DMS114 treated with DMSO at 0.1 percent for 48 hours (cell line): ENCODE data around the gene GMEB1.
"Not testable (repeated sequence)": the region's sequence is repeated elsewhere in the genome, so short reads cannot be mapped to it uniquely, and the experiment has no call there.

ENCODE experiments used
- DNase-seq: peaks from one replicate; lab custom pipeline; 2025; ENCODE audit not compliant: unreplicated experiment; lab: John Stamatoyannopoulos, UW

The GMEB1 gene

GRCh38 chr1:28668191-28668955 is at the start of gene GMEB1:
Gene GMEB1 (plus strand): TSS chr1:28668784. CDS start chr1:28683613, 14,829 bp downstream.
- DNase-seq, result peak; percentile 75

GRCh38 chr1:28631713-28632112 is 36.9 kb upstream of the GMEB1 start:
- no peak for DNase-seq

GRCh38 chr1:28632560-28632959 is 36.0 kb upstream of the GMEB1 start:
- DNase-seq, result no peak

- DNase-seq, result peak; percentile 29
These were observed 27.8 kb upstream of the GMEB1 start for GRCh38 chr1:28640766-28641165.

- DNase-seq, result no peak
These were observed 26.3 kb upstream of the GMEB1 start for GRCh38 chr1:28642056-28642846.

GRCh38 chr1:28642847-28643635 is 25.5 kb upstream of the GMEB1 start, which contains the start of gene TAF12:
Gene TAF12 (minus strand): TSS chr1:28643067. CDS start chr1:28622081, 20,986 bp downstream.
- DNase-seq, result peak; percentile 92

- DNase-seq, result no peak
These were observed 24.1 kb upstream of the GMEB1 start for GRCh38 chr1:28644494-28644893.

- not testable (repeated sequence) for DNase-seq
These were observed 23.2 kb upstream of the GMEB1 start for GRCh38 chr1:28645406-28645805.

GRCh38 chr1:28646040-28646439 is 22.5 kb upstream of the GMEB1 start:
- DNase-seq, result no peak

- peak; percentile 95 for DNase-seq
These were observed 20.5 kb upstream of the GMEB1 start for GRCh38 chr1:28648008-28648473.

- DNase-seq, result peak; percentile 98
These were observed 19.9 kb upstream of the GMEB1 start, which contains the start of gene RNU11 for GRCh38 chr1:28648474-28649198. Gene RNU11 (plus strand): TSS chr1:28648600.

GRCh38 chr1:28653063-28653462 is 15.5 kb upstream of the GMEB1 start:
- not testable (repeated sequence) for DNase-seq

GRCh38 chr1:28653870-28654269 is 14.7 kb upstream of the GMEB1 start:
- DNase-seq, result not testable (repeated sequence)

- DNase-seq, result not testable (repeated sequence)
These were observed 12.9 kb upstream of the GMEB1 start for GRCh38 chr1:28655448-28656311.

GRCh38 chr1:28656335-28656734 is 12.2 kb upstream of the GMEB1 start:
- no peak for DNase-seq

GRCh38 chr1:28663871-28664470 is 4.6 kb upstream of the GMEB1 start:
- DNase-seq, result no peak

GRCh38 chr1:28666806-28667205 is 1.8 kb upstream of the GMEB1 start:
- no peak for DNase-seq

- DNase-seq, result no peak
These were observed 556 bp downstream of the GMEB1 start for GRCh38 chr1:28668956-28669723.
